LNCAP (cell line): ENCODE data around the gene LIMA1.

Source experiments
- TF ChIP-seq, protein P1 (sequence below): fragments of 450-650 bp; IDR thresholded peaks from 2 replicates; pipeline ENCODE4 v1.5.1; 2017; ENCODE audit warnings: mild to moderate bottlenecking

LIMA1 gene

DNA sequence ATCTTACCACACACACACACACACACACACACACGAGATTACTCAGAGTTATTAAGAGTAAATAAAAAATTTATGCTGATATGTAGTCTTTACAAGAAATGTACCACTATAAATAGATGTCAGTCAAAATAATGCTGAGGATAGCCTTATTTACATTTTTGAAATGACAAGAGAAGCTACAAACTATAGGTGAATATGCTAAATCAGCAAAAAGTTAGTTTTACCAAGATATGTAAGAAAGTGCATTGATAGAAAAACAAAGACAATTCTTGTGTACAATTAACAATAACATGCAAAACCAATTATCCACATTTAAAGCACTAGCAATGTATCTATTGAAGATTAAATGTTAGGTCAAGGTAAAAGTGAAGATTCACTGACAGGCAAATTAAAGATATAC, 69.3 kb downstream of the LIMA1 start:
- TF ChIP-seq, protein P1, sequence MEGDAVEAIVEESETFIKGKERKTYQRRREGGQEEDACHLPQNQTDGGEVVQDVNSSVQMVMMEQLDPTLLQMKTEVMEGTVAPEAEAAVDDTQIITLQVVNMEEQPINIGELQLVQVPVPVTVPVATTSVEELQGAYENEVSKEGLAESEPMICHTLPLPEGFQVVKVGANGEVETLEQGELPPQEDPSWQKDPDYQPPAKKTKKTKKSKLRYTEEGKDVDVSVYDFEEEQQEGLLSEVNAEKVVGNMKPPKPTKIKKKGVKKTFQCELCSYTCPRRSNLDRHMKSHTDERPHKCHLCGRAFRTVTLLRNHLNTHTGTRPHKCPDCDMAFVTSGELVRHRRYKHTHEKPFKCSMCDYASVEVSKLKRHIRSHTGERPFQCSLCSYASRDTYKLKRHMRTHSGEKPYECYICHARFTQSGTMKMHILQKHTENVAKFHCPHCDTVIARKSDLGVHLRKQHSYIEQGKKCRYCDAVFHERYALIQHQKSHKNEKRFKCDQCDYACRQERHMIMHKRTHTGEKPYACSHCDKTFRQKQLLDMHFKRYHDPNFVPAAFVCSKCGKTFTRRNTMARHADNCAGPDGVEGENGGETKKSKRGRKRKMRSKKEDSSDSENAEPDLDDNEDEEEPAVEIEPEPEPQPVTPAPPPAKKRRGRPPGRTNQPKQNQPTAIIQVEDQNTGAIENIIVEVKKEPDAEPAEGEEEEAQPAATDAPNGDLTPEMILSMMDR, result no peak

DNA sequence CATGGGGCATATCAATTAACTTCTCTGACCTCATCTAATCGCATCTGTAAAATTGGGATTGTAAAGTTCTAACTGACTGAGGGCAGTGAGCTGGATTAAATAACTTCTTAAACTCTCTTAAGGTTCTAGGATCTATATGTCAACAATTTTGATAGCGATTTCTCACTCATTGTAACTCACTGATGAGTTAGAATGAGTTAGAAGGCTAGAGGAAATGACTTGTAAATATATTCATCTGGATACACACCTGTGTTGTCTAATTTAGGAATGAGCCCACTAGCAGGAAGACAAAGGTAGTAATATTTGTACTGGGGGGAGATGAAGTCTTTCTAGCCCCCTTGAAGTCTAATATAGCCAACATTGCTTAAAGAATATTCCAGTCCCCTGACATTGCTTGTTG, 69.9 kb downstream of the LIMA1 start:
- TF ChIP-seq, protein P1, result no peak

DNA sequence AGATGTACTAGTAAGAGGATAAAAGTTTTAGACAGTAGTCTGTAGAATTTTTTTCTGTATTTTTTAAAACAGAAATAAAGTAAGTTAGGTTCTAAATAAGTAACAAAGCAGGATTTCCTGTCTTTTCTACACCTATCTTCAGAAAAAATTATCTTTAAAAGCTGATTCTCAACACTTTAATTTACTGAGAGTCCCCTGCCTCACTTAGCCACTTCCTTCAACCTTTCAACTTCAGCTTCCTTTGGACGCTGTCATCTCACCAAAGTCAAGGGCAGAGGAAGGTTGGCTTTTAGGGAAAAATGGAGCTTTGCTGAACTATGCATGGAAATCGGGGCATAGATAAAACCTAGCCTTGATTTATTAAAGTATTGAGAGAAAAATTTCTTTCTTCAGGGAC, 71.3 kb downstream of the LIMA1 start:
- TF ChIP-seq, protein P1, result no peak

DNA sequence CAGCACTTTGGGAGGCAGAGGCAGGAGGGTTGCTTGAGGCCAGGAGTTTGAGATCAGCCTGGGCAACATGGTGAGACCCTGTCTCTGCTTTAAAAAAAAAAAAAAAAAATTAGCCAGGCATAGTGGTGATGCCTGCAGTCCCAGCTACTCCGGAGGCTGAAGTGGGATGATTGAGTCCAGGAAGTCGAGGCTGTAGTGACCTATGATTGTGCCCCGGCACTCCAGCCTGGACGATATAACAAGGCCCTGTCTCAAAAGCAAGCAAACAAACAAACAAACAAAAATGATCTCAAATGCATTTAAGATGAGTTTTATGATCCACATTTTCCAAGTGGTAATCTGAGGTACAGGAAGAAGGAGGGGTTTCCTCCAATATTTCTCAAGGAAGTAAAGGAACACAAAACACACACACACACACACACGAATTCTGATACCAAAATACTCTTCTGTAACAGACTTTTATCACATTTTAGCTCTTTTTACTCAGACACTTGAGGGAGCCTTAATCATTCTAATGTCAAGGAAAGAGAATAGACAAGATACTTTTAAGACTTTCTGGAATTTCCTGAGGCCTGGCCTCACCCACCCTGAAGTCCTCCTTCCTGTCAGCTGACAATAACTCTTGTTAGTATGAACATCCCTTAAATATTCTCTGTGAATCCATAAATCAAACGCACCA, 71.8 kb downstream of the LIMA1 start:
- TF ChIP-seq, protein P1, result no peak

DNA sequence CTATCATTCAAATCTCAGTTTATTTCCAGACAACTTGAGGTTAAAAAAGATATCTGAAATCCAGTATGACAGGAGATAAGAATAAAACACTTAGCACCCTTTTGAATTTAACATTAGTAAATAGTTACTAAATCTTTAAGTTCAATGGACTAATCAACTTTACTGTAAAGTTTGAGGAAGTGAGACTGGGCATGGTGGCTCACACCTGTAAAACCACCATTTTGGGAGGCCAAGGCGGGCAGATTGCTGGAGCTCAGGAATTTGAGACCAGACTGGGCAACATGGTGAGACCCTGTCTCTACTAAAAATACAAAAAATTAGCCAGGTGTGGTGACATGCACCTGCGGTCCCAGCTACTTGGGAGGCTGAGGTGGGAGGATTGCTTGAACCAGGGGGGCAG, 75.9 kb downstream of the LIMA1 start:
- TF ChIP-seq, protein P1, result no peak

DNA sequence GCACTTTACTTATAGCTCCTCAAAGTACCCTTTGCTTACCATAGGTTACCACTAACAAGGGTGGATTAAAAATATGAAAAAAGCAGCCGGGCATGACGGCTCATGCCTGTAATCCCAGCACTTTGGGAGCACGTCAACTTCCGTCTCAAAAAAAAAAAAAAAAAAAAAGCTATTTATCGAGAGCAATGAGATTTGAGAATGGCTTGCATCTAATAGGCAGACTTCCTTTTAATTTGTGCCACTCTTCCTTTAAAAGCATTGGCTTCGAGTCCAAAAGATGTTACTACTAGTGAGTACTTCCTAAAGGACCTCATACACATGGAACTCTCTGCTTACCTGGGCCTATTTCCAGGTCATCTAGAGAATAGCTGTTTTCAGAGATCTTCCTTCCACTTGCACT, 77.7 kb downstream of the LIMA1 start:
- TF ChIP-seq, protein P1, result no peak

DNA sequence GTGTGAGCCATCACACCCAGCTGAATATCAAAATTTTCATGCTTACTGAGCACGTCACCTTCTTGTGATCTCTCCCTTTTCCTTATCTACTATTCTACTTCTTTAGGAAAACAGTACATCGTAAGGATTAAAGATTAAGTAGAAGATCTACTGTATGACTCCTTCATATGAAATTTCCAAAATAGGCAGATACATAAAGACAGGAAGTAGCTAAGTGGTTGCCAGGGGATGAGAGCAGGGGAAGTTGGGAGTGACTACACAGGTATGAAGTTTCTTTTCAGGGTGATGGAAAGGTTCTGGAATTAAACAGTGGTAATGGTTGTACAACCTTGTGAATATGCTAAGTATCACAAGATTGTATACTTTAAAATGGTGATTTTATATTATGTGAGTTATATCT, 79.6 kb downstream of the LIMA1 start:
- TF ChIP-seq, protein P1, result no peak
